PC-9 (cell line): ENCODE measurements around the gene ETV1.

Experiments used
- CTCF ChIP-seq: fragments of 200-600 bp; sonication (generic); conservative IDR thresholded peaks from 2 replicates; pipeline ENCODE4 v1.6.1; 2017; ENCODE audit warnings: mixed run types, antibody characterized with exemption, mild to moderate bottlenecking, moderate library complexity
- EZH2 ChIP-seq: fragments of 200-600 bp; sonication (generic); IDR thresholded peaks from 2 replicates; pipeline ENCODE4 v1.8.0; 2017; ENCODE audit warnings: antibody characterized with exemption, low read depth

- TF ChIP-seq CTCF (no peak), EZH2 (no peak)
Observed at GRCh38 chr7:13915891-13916290, 73.6 kb downstream of the ETV1 start.
